Stromal cell of bone marrow (primary cell): ENCODE data around the gene ALAD.
A peak's percentile ranks its signal among the peaks of the same experiment; 100 is the strongest.
"Not testable (repeated sequence)": the region's sequence is repeated elsewhere in the genome, so short reads cannot be mapped to it uniquely, and the experiment has no call there.

Experiments
- DNase-seq: peaks from one replicate; pipeline ENCODE4 v3.0.0-alpha.2; 2012; ENCODE audit warnings: low read depth

ALAD gene

GRCh38 chr9:113401027-113401792, at the start of gene ALAD:
ALAD (minus strand) TSS chr9:113401284; CDS start chr9:113393559, 7,725 bp downstream.
- DNase-seq, result peak; percentile 96

DNA sequence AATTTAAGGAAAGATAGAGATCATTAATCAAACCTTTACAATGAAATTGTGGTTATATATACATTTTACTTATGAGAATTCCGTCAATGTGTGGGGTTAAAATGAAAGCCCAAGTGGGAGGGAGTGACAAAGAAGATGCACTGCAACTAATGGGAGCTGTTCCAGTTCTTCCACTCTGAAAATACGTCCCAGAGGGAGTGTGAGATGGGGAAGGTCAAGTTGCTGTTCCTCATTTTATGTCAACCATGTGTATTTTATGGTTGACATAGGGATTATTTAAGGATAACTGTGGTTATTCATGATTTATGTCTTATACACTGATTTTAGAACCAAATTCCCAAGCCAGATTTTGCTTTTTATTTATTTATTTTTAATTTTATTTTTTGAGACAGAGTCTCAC, 48.3 kb upstream of the ALAD start:
- no peak for DNase-seq

- peak; percentile 37 for DNase-seq
Observed at GRCh38 chr9:113446323-113446740, 45.2 kb upstream of the ALAD start.

DNA sequence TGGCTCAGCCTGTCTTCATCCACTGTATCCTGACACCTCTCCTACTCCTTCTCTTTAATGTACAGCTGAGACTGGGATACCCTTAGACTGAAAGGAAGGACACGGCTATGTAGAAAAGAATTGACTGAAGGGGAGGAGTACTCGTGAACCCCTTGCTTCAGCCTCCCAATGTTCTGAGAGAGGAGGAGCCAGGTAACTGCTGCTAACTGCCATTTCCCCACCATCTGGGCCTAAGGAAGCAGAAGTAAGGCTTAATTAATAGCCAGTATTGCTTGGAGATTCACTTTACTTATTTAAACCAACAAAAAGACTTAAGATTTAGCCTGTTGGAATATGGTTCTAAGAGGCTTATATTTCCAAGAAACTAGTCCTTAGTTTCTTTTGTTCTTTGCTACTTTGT, 43.7 kb upstream of the ALAD start:
- no peak for DNase-seq

DNA sequence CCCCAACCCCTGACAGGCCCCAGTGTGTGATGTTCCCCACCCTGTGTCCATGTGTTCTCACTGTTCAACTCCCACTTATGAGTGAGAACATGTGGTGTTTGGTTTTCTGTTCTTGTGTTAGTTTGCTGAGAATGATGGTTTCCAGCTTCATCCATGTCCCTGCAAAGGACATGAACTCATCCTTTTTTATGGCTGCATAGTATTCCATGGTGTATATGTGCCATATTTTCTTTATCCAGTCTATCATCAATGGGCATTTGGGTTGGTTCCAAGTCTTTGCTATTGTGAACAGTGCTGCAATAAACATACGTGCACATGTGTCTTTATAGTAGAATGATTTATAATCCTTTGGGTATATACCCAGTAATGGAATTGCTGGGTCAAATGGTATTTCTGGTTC, 36.6 kb upstream of the ALAD start:
- DNase-seq, result not testable (repeated sequence)

DNA sequence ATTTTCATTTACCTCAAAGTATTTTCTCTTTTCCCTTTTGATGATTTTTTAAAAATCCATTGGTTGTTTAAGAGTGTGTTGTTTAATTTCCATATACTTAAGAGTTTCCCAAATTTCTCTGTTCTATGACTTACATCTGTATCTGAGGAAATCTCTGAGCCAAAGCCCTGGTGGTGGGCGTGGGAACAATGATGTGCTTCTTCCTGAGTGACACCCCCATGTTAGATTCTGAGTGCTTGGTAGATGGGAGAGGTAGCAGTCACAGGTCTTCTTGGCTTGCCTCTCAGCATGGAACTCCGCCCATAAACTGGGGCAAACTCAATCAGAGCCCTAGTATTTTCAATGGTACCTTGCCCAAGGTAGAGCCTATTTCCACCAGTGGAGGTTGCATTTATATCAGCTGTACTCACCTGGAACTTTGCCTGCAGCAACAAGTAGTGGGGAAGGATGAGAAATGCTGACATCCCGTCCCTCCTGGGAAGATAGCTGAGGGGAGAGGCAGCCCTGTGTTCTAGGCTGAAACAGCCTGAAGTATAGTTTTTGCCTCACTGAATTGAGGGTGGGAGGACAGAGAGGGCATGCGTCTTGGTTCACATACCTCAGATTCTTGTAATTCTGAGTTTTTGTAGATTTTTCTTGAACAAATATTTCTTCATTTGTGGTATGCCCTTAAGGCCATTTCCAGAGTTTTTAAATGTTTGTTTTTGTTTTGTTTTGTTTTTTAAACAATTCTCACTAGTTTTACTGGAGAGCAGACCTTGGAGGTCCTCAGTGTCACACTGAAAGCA, 35.8 kb upstream of the ALAD start:
- DNase-seq, result no peak

GRCh38 chr9:113431191-113431590, 30.1 kb upstream of the ALAD start:
- DNase-seq, result no peak

- no peak for DNase-seq
Observed at GRCh38 chr9:113428062-113428615, 27.1 kb upstream of the ALAD start.

DNA sequence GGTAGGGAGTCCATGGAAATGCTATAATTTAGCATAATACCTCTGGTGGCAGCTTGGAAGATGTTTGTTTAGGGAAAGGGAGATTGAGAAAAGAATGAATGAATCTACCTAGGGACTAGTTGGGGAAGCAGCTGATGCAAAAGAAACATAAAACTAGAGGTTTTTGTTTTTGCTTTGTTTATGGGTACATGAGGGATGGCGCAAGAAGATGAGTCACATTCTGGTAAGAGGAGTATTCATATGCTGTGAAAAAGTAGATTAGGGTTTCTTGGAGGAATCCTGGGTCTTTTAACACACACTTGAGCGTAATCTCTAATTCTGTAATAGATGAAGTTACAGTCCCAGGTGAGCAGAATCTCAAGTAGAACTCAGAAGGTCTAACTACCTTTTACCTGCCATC, 26.5 kb upstream of the ALAD start:
- DNase-seq, result peak; percentile 62

GRCh38 chr9:113426701-113427100, 25.6 kb upstream of the ALAD start:
- no peak for DNase-seq

DNA sequence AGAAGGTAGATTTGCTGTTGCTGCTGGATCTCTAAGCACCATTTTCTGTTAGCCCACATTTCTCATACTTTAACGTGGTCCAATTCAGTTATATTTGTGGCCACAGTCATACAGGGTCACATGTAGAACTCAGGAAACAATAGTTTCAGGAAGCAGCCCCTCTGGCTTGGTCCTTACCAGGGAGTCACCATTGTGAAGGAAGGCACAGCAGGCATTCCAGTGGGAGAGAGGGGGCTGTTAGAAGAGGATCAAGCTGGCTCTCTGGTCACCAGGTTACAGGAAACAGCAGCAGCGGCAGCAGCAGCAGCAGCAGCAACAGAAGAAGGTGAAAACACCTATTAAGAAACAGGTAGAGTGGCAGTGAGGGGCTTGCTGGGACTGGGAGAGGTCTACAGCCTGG, 24.0 kb upstream of the ALAD start:
- DNase-seq, result no peak

DNA sequence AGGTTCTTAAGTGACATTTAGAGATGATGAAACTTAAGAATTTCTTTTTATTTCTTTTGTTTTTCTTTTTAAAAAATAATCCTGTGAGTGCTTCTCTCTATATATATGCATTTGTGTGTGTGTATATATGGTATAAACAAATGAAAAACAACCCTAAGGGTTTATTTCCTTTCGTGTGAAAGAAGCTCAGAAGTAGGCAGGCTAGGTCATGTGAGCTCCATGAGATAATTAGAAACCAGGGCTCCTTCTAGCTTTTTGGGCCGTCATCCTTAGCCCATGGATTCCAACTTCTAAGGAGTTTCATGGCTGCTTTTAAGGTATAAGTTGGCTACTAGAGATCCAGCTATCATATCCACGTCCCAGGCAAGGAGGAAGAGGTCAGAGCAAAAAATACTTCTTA, 20.6 kb upstream of the ALAD start:
- DNase-seq, result no peak

DNA sequence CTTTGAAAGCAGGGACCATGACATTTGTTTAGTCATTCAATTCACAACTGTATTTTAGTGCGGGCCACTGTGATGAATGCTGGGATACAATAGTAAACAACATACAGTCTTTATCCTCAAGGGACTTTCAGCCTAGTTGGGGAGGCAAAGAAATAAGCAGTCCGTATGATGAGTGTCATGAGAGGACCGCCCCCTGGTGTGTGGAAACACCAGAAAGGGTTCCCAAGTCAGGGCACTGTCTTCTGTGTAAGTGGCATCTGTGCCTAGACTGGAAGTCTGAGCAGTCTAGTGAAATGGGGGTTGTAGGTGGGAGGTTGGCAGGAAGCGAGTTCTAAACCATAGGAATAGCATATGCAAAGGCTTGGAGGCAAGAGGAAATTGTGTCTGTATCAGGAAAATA, 16.3 kb upstream of the ALAD start:
- no peak for DNase-seq

DNA sequence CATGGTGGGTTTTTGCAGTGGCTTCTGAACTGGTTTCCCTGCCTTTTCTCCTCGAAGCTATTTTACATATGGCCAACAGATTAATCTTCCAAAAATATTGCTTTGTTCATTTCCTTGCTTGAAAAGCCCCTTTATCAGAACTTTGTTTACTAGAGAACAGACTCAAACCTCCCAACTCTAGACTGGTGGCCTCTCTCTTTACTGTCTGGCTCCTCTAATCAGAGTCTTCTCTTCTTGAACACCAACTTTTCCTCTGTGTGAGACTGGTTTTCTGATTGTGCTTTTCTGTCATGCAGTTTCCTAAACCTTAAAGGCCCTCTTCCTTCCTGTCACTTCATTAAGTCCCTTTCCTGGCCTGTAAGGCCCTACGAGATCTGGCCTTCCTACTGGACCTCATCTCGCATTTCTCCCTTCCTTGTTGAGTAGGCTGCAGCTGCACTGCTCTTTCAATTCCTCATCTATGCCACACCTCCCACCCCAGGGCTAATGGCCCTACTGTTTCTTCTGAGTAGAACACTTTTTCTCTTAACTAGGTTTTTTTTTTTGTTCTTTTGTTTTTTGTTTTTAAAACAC, 15.2 kb upstream of the ALAD start:
- no peak for DNase-seq

- peak; percentile 92 for DNase-seq
Observed at GRCh38 chr9:113410207-113410864, 9.3 kb upstream of the ALAD start, which contains the start of the genes C9orf43 and POLE3. C9orf43 (plus strand) TSS chr9:113410747; CDS start chr9:113413494, 2,747 bp downstream. POLE3 (minus strand) TSS chr9:113410675; CDS start chr9:113410293, 382 bp downstream.

DNA sequence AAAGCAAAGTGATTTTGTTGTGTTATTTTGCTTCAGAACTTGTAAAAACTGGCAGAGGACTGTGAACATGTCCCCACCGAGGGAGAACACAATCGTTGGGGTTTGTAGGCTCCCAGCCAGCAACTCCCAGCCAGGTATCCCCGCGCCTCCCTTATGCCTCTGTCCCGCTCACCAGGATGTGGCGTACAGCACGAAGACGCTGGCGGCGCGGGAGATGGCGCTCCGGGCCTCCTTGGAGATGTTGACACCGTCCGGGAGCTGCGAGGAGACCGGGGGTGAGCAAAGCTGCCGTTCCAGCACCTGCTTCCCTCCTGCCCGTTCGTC, 8.8 kb upstream of the ALAD start:
- no peak for DNase-seq

- DNase-seq, result no peak
Observed at GRCh38 chr9:113409481-113409880, 8.4 kb upstream of the ALAD start.

GRCh38 chr9:113406873-113407511, 5.9 kb upstream of the ALAD start:
- DNase-seq, result peak; percentile 58

DNA sequence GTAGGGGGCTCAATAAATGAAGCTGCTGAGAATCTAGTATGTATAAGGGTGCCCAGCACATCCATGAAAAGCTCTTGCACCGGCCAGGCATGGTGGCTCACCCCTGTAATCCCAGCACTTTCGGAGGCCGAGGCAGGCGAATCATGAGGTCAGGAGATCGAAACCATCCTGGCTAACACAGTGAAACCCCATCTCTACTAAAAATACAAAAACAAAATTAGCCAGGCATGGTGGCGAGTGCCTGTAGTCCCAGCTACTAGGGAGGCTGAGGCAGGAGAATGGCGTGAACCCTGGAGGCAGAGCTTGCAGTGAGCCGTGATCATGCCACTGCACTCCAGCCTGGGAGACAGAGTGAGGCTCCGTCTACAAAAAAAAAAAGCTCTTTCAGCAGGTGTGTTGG, 5.3 kb upstream of the ALAD start:
- DNase-seq, result not testable (repeated sequence)

GRCh38 chr9:113403646-113404045, 2.6 kb upstream of the ALAD start:
- no peak for DNase-seq

GRCh38 chr9:113399646-113400200, 1.4 kb downstream of the ALAD start:
- no peak for DNase-seq
